ENCODE data around the gene SLC39A8.

- TF ChIP-seq EZH2 (IDR thresholded peaks at IDR 0.05; ENCODE audit: insufficient read depth, poor library complexity, severe bottlenecking) = no peak
- no peak for TF ChIP-seq EZH2phosphoT487 (IDR thresholded peaks at IDR 0.05; ENCODE audit: insufficient read depth, low read depth)
Measured at GRCh38 chr4:102246416-102246815, 98.9 kb downstream of the SLC39A8 start.
